Measurements from ENCODE around the gene SLC25A47. TPM values are rescaled to one million over a fixed set of nuclear protein-coding genes. Genes with fewer than 3 reads are reported as not detected.

Gene SLC25A47
- total and polyA plus RNA-seq, 2 of the 4 experiments (the other 2 are of a cell fraction): not detected

GRCh38 chr14:100374270-100374669, 51.1 kb downstream of the SLC25A47 start (continued):
- TF ChIP-seq MAFK (IDR thresholded peaks at IDR 0.05; ENCODE audit: low read depth, low read length) (no peak), NFE2L2 (IDR thresholded peaks at IDR 0.05; ENCODE audit: low read depth, low read length) (no peak), MXI1 (IDR thresholded peaks at IDR 0.05; ENCODE audit: borderline replicate concordance, low read depth, low read length) (no peak), RAD21 (IDR thresholded peaks at IDR 0.05; ENCODE audit: low read length) (no peak)

GRCh38 chr14:100374876-100375265, 51.7 kb downstream of the SLC25A47 start:
- Histone ChIP-seq H2BK20ac (ENCODE audit: low read depth, low read length) (peak overlapping the region; percentile 85), H2BK15ac (ENCODE audit: low read depth, low read length) (peak overlapping the region; percentile 99), H3K56ac (ENCODE audit: extremely low read depth, insufficient read depth, low read length) (peak overlapping the region; percentile 98), H3K9me1 (ENCODE audit: insufficient read depth, low read length) (peaks cover 13% of the 10 kb centered on the region), H3K36me3 (ENCODE audit: control insufficient read depth, insufficient read depth, low read length) (peaks cover 10% of the 10 kb centered on the region; the same call in 1 of the 2 replicates), H4K20me1 (ENCODE audit: insufficient read depth, low read length) (peaks cover 11% of the 10 kb centered on the region; the same call in 1 of the 2 replicates), H3K4me3 (ENCODE audit: insufficient read depth, low read depth, low read length) (peak overlapping the region; percentile 60), H3K9ac (ENCODE audit: low read depth, low read length) (peak overlapping the region; percentile 99), H3K14ac (replicated peaks; ENCODE audit: low read depth, low read length) (peak overlapping the region; percentile 99), H2BK120ac (ENCODE audit: low read depth, low read length) (peak overlapping the region; percentile 92), H3K27ac (ENCODE audit: insufficient read depth, low read length) (peak overlapping the region; percentile 96), H2AK5ac (ENCODE audit: low read depth, low read length) (peak overlapping the region; percentile 99), H2AFZ (replicated peaks; ENCODE audit: low read length, poor library complexity) (peak overlapping the region; percentile 92), H4K91ac (ENCODE audit: insufficient read depth, low read depth, low read length) (peak overlapping the region; percentile 99), H2BK5ac (ENCODE audit: low read depth, low read length, poor library complexity, severe bottlenecking) (peak overlapping the region; percentile 86), H2AK9ac (replicated peaks; ENCODE audit: low read depth, low read length, poor library complexity) (peak overlapping the region; percentile 91), H3K4ac (ENCODE audit: low read depth, low read length) (peak overlapping the region; percentile 99), H3K27me3 (ENCODE audit: control insufficient read depth, insufficient read depth, low read length) (no peaks in the 10 kb centered on the region), H3K23ac (ENCODE audit: low read depth, low read length) (peak overlapping the region; percentile 98), H3K4me1 (ENCODE audit: control insufficient read depth, insufficient read depth, low read length) (peaks cover 13% of the 10 kb centered on the region), H4K8ac (ENCODE audit: low read depth in 2 of 2, low read length in 2 of 2) (peak overlapping the region; percentile 96 to 98), H3K18ac (ENCODE audit: low read depth, low read length) (peak overlapping the region; percentile 93), H3K79me1 (ENCODE audit: low read depth in 1 of 2, low read length in 2 of 2) (peaks cover 24 to 65% of the 10 kb centered on the region in 2 experiments), H3K9me3 (ENCODE audit: control insufficient read depth, insufficient read depth, low read length) (no peaks in the 10 kb centered on the region), H4K5ac (ENCODE audit: low read depth, low read length) (peak overlapping the region; percentile 97), H3K4me2 (ENCODE audit: low read depth, low read length) (peak overlapping the region; percentile 90)
- ChIA-PET CTCF (interaction anchor here (1.0 kb wide), 1 partner anchor 9 kb away, joined by 4 read pairs; no protein-coding TSS in a partner anchor), POLR2A (ENCODE audit: unreplicated experiment) (interaction anchor here (0.6 to 1.1 kb wide), 2 partner anchors 33 to 65 kb away, joined by 3 read pairs; no protein-coding TSS in a partner anchor)
- dilution Hi-C loops (cut with HindIII; ENCODE audit: low sequenced_read_pairs, unreplicated experiment) (no loop called here), intact Hi-C loops (cut with micrococcal nuclease) (loop anchor here (5.0 kb wide), 1 partner anchor 88 kb away; no protein-coding TSS in a partner anchor), in situ Hi-C loops (cut with MboI; ENCODE audit: low sequenced_read_pairs) (no loop called here)
- TF ChIP-seq USF2 (IDR thresholded peaks at IDR 0.05; ENCODE audit: low read depth, low read length): no peak
- WGBS, 2 experiments (ENCODE audit: extremely low coverage in 2 of 2, insufficient read length in 1 of 2): 46% methylated on average over 4 of the region's 8 CpGs; no CpG with 5 or more reads in 1 of the 2 experiments
- BruUV-seq (replicated peaks): TSS peak; percentile 42
- ATAC-seq (ENCODE audit: low read depth) (no peak), DNase-seq (peak; percentile 20)
